Subcutaneous adipose tissue (tissue), 4 donors: ENCODE results near the gene CHMP2A. TPM values are rescaled to one million over a fixed set of nuclear protein-coding genes. Genes with fewer than 3 reads are reported as not detected.

Source experiments
- CTCF ChIP-seq: fragments of 450-650 bp; IDR thresholded peaks from one replicate; pipeline ENCODE4 v1.5.1; 2016; ENCODE audit warnings: low read depth, mild to moderate bottlenecking, control low read depth, antibody characterized with exemption, moderate library complexity
- total RNA-seq, 4 donors: library from RNA; depleted of rRNA; stranded (reverse); fragments of >200 nt; gene quantifications; one replicate each; pipeline ENCODE4 v1.1.0, GENCODE V29; 2016

The CHMP2A gene
- total RNA-seq, 4 donors from 2014 or later = 96.8 to 133 (median 106) TPM

- no peak for TF ChIP-seq CTCF
Measured at GRCh38 chr19:58571575-58571947, 16.7 kb upstream of the CHMP2A start.

- no peak for TF ChIP-seq CTCF
Measured at GRCh38 chr19:58570770-58571574, 16.1 kb upstream of the CHMP2A start.

- TF ChIP-seq CTCF = no peak
Measured at GRCh38 chr19:58569943-58570670, 15.2 kb upstream of the CHMP2A start.

GRCh38 chr19:58569191-58569942, 14.5 kb upstream of the CHMP2A start:
- no peak for TF ChIP-seq CTCF

GRCh38 chr19:58568453-58569130, 13.7 kb upstream of the CHMP2A start:
- no peak for TF ChIP-seq CTCF

GRCh38 chr19:58566989-58567388, 12.1 kb upstream of the CHMP2A start:
- no peak for TF ChIP-seq CTCF

GRCh38 chr19:58563823-58564222, 8.9 kb upstream of the CHMP2A start:
- TF ChIP-seq CTCF = no peak
